Psoas muscle (tissue), 8 donors: ENCODE data around the gene ACER3. TPM values are rescaled to one million over a fixed set of nuclear protein-coding genes. Genes with fewer than 3 reads are reported as not detected.
A peak's percentile ranks its signal among the peaks of the same experiment; 100 is the strongest.

ENCODE experiments used
- ATAC-seq, 4 donors: fragments of 200-7000 bp; cut with Tn5 transposase; one replicate each; pipeline ENCODE4 v1.9.1; 2020; ENCODE audit warnings: moderate library complexity in 3 of 4, mild to moderate bottlenecking in 2 of 4
- DNase-seq, 2 donors: peaks; one replicate each; pipeline ENCODE4 v3.0.0-alpha.2; 2020
- H3K27ac ChIP-seq: fragments of 200-600 bp; one replicate; pipeline ENCODE4 v1.8.0; 2022
- H3K27me3 ChIP-seq, 3 donors: fragments of 200-600 bp in 1 of 3; one replicate each; pipeline versions ENCODE4 v1.6.1 to v1.8.0; 2013 to 2022; ENCODE audit warnings: low read length in 2 of 3, mild to moderate bottlenecking in 2 of 3, moderate library complexity in 1 of 3; ENCODE audit not compliant: insufficient read depth in 3 of 3
- H3K36me3 ChIP-seq, 2 donors: fragments of 200-600 bp in 1 of 2; one replicate each; pipeline versions ENCODE4 v1.6.1 to v1.8.0; 2013 to 2022; ENCODE audit warnings: low read depth in 1 of 2, mild to moderate bottlenecking in 1 of 2, moderate library complexity in 1 of 2; ENCODE audit not compliant: insufficient read depth in 1 of 2
- H3K4me1 ChIP-seq: fragments of 200-600 bp; one replicate; pipeline ENCODE4 v1.8.0; 2022
- H3K4me3 ChIP-seq: fragments of 200-600 bp; one replicate; pipeline ENCODE4 v1.8.0; 2022; ENCODE audit warnings: mild to moderate bottlenecking
- H3K9me3 ChIP-seq: fragments of 200-600 bp; one replicate; pipeline ENCODE4 v1.8.0; 2022
- WGBS, 3 donors: extraction: QIAGEN DNeasy Blood & Tissue Kit; methylation state at CpG; one replicate each; pipeline versions ENCODE4 v1.1.6 to v1.1.7; 2013; 5-methylcytosine and 5-hydroxymethylcytosine counted together
- intact Hi-C, 2 donors: fragments of 100-400 bp; cut with DNase I; formaldehyde crosslinking; loops; one replicate each; pipeline versions ENCODE4 v1.11.0 to v1.14.2; 2022
- polyA plus RNA-seq, 3 donors: library from polyadenylated mRNA; stranded (reverse); fragments of 200-250 nt; gene quantifications; one replicate each; pipeline ENCODE4 v1.2.3, GENCODE V29; 2013
- total RNA-seq, 4 donors: library from RNA; stranded (reverse); fragmentation: NEBNext Ultra II Directional in 2 of 4; extraction: Animal tissue kit (Norgen Biotek cat#: 25700) in 2 of 4; gene quantifications; one replicate each; pipeline versions ENCODE4 v1.2.1 to v1.2.4, GENCODE V29; 2021 to 2023
- TF ChIP-seq, protein P1 (sequence below): fragments of 200-600 bp; IDR thresholded peaks from one replicate; pipeline ENCODE4 v1.8.0; 2022; ENCODE audit warnings: antibody characterized with exemption
- donor health status: healthy with polysubstance abuse.
- donor health status: DM: no; HTN: no; CAD: no; lungs with moderate emphysema.
- donor health status: Bipolar disorder and iron deficiency.
- donor health status: healthy.
- donor health status: DM: yes; HTN: yes; CAD: no.
- donor health status: DM: no; HTN: no; CAD: no.
- donor health status: DM: no; HTN: no; CAD: no.
- donor health status: DM: yes; HTN: yes; CAD: no.

Gene ACER3
- total and polyA plus RNA-seq, 7 donors, result 0.76 to 6.3 (median 3.4) TPM

DNA sequence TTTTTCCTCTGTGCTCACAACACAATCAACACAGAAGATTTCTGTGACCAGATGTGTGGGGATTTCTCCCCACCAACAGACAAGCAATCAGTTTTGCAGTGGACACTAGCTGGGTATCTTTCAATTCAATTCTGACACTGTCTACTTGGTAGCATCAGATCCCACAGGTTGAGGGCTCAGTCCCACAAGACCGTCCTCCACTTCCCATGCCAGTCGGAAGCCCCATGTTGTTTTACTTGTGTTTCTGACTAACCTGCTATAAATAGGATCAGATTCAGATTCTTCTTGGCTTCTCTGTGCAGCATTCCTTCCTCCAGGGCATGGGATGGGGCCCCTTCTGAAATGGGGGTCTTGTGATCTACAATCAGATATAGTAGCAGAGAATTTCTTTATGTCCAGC, 19.6 kb downstream of the ACER3 start:
- Histone ChIP-seq H3K4me1 (peaks cover 8% of the 10 kb centered on the region), H3K36me3 (no peaks in the 10 kb centered on the region), H3K4me3 (peak overlapping the region; percentile 13), H3K9me3 (no peaks in the 10 kb centered on the region), H3K27ac (no peak overlapping the region), H3K27me3 (no peaks in the 10 kb centered on the region)
- intact Hi-C loops, result no loop called here
- 37 to 56% (median 49%) methylated on average over 2 of the region's 2 CpGs for WGBS, 3 donors
- no peak for DNase-seq
- ATAC-seq, result peak in 1 of 4 donors; percentile 61
- TF ChIP-seq, protein P1, sequence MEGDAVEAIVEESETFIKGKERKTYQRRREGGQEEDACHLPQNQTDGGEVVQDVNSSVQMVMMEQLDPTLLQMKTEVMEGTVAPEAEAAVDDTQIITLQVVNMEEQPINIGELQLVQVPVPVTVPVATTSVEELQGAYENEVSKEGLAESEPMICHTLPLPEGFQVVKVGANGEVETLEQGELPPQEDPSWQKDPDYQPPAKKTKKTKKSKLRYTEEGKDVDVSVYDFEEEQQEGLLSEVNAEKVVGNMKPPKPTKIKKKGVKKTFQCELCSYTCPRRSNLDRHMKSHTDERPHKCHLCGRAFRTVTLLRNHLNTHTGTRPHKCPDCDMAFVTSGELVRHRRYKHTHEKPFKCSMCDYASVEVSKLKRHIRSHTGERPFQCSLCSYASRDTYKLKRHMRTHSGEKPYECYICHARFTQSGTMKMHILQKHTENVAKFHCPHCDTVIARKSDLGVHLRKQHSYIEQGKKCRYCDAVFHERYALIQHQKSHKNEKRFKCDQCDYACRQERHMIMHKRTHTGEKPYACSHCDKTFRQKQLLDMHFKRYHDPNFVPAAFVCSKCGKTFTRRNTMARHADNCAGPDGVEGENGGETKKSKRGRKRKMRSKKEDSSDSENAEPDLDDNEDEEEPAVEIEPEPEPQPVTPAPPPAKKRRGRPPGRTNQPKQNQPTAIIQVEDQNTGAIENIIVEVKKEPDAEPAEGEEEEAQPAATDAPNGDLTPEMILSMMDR, result peak; percentile 29

- Histone ChIP-seq H3K4me3 (no peak overlapping the region), H3K9me3 (no peaks in the 10 kb centered on the region), H3K4me1 (peaks cover 8% of the 10 kb centered on the region), H3K27ac (no peak overlapping the region), H3K27me3 (no peaks in the 10 kb centered on the region), H3K36me3 (no peaks in the 10 kb centered on the region)
- intact Hi-C loops, result no loop called here
- DNase-seq (no peak), ATAC-seq (no peak)
- WGBS, 3 donors, result 96 to 98% (median 96%) methylated on average over 4 of the region's 4 CpGs
- TF ChIP-seq, protein P1, result no peak
These were observed 20.2 kb downstream of the ACER3 start for GRCh38 chr11:76880956-76881355.

- no peaks in the 10 kb centered on the region for H3K27me3 ChIP-seq
- TF ChIP-seq, protein P1, result no peak
- H3K36me3 ChIP-seq, result no peaks in the 10 kb centered on the region
- H3K4me1 ChIP-seq, result peaks cover 3% of the 10 kb centered on the region
- 82 to 85% (median 82%) methylated on average over 9 of the region's 9 CpGs for WGBS, 3 donors
- H3K27ac ChIP-seq, result no peak overlapping the region
- intact Hi-C loops, result no loop called here
- ATAC-seq (no peak), DNase-seq (peak in 1 of 2 donors; percentile 25)
- H3K9me3 ChIP-seq, result no peaks in the 10 kb centered on the region
- H3K4me3 ChIP-seq, result no peak overlapping the region
These were observed 24.8 kb downstream of the ACER3 start for GRCh38 chr11:76885390-76886097.

- Histone ChIP-seq H3K4me1 (no peaks in the 10 kb centered on the region), H3K27me3 (no peaks in the 10 kb centered on the region), H3K4me3 (no peak overlapping the region), H3K27ac (no peak overlapping the region), H3K36me3 (no peaks in the 10 kb centered on the region), H3K9me3 (no peaks in the 10 kb centered on the region)
- intact Hi-C loops, result no loop called here
- DNase-seq (no peak), ATAC-seq (no peak)
- WGBS, 3 donors, result 71 to 83% (median 79%) methylated on average over 1 of the region's 1 CpG
- TF ChIP-seq, protein P1, result no peak
These were observed 28.3 kb downstream of the ACER3 start for GRCh38 chr11:76888989-76889388.
